NCI-H128 (cell line): ENCODE results near the gene PTGDR2.

Source experiments
- DNase-seq: peaks from one replicate; lab custom pipeline; 2025; ENCODE audit not compliant: unreplicated experiment; lab: John Stamatoyannopoulos, UW

The PTGDR2 gene

GRCh38 chr11:60874421-60875365, 18.9 kb upstream of the PTGDR2 start:
- no peak for DNase-seq

- no peak for DNase-seq
Measured at GRCh38 chr11:60873533-60873932, 17.8 kb upstream of the PTGDR2 start.

- DNase-seq, result no peak
Measured at GRCh38 chr11:60872961-60873524, 17.3 kb upstream of the PTGDR2 start.

GRCh38 chr11:60872124-60872960, 16.6 kb upstream of the PTGDR2 start:
- no peak for DNase-seq

GRCh38 chr11:60871378-60872061, 15.8 kb upstream of the PTGDR2 start:
- no peak for DNase-seq

GRCh38 chr11:60870733-60871377, 15.1 kb upstream of the PTGDR2 start:
- DNase-seq, result no peak

- DNase-seq, result no peak
Measured at GRCh38 chr11:60870276-60870675, 14.5 kb upstream of the PTGDR2 start.

- no peak for DNase-seq
Measured at GRCh38 chr11:60869451-60869825, 13.7 kb upstream of the PTGDR2 start.

GRCh38 chr11:60868682-60869450, 13.1 kb upstream of the PTGDR2 start:
- DNase-seq, result no peak

- DNase-seq, result no peak
Measured at GRCh38 chr11:60867871-60868681, 12.3 kb upstream of the PTGDR2 start.

- DNase-seq, result no peak
Measured at GRCh38 chr11:60866911-60867870, 11.4 kb upstream of the PTGDR2 start, which contains the start of gene ZP1. TSS of gene ZP1 (plus strand) at chr11:60867542. CDS start at chr11:60867562, 20 bp downstream.

GRCh38 chr11:60864856-60865513, 9.2 kb upstream of the PTGDR2 start:
- DNase-seq, result no peak

GRCh38 chr11:60863550-60864521, 8.1 kb upstream of the PTGDR2 start:
- no peak for DNase-seq

GRCh38 chr11:60862171-60862570, 6.4 kb upstream of the PTGDR2 start:
- DNase-seq, result no peak

GRCh38 chr11:60860943-60861342, 5.2 kb upstream of the PTGDR2 start:
- no peak for DNase-seq
